GM18511 (cell line): ENCODE data around the gene EML4.
"Not testable (repeated sequence)": the region's sequence is repeated elsewhere in the genome, so short reads cannot be mapped to it uniquely, and the experiment has no call there.

Source experiments
- ATAC-seq: cut with Tn5 transposase; IDR thresholded peaks from one replicate; pipeline ENCODE4 v1.9.1; 2021; ENCODE audit warnings: mild to moderate bottlenecking, moderate library complexity; ENCODE audit not compliant: unreplicated experiment

Gene EML4

GRCh38 chr2:42342795-42343241 lies 173.7 kb downstream of the EML4 start:
- ATAC-seq = peak; percentile 27

DNA sequence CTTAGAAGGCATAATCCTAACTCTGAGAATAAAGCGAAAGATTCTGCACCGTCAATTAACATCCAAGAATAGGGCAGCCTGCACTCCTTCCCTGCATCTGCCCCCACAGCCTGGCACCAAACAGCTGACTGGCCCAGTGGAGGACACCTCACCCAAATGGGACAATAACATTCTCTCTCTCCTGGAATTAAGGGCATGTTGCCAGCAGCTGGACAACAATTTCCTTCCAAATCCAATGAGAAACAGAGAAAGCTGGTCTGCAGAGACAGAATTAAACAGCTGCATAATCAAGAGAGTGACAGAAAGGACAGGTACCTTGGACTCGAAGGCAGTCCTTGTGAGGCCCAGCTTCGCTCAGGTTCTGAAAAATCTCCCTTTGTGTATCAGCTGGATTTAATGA lies 176.8 kb downstream of the EML4 start:
- no peak for ATAC-seq

GRCh38 chr2:42346856-42347255 lies 177.7 kb downstream of the EML4 start:
- ATAC-seq = not testable (repeated sequence)

DNA sequence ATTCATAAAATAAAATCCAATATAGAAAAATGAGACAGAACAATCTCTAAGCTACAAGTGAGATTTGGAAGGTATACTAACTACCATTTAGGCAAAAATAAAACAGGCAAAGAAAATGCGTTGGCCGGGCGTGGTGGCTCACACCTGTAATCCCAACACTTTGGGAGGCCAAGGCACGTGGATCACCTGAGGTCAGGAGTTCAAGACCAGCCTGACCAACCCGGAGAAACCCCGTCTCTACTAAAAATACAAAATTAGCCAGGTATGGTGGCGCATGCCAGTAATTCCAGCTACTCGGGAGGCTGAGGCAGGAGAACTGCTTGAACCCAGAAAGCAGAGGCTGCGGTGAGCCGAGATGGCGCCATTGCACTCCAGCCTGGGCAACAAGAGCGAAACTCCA lies 178.4 kb downstream of the EML4 start:
- ATAC-seq = not testable (repeated sequence)

DNA sequence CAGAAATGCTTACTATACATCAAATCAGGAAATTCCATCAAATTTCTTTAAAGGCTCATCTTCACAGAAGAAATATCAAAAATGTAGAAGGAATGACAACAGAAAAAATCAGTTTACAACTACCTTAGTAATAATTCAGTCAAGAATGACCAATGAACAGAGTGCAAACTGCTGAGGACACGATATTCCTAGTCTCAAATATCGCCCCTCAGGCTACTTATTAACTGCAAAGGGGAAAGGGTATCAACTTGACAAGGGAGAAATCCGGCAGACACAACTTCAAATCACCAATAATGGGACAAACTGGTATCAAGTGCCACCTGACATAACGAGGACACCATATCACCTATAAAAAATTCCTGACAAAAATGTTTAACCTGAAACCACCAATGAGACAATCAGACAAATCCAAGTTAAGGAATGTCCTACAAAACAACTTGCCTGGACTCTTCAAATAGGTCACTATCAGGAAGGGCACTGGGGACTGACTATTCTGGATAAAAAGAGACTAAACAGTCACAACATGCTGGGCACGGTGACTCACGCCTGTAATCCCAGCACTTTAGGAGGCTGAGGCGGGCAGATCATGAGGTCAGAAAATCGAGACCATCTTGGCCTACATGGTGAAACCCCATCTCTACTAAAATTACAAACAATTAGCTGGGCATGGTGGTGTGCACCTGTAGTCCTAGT lies 179.1 kb downstream of the EML4 start:
- no peak for ATAC-seq

DNA sequence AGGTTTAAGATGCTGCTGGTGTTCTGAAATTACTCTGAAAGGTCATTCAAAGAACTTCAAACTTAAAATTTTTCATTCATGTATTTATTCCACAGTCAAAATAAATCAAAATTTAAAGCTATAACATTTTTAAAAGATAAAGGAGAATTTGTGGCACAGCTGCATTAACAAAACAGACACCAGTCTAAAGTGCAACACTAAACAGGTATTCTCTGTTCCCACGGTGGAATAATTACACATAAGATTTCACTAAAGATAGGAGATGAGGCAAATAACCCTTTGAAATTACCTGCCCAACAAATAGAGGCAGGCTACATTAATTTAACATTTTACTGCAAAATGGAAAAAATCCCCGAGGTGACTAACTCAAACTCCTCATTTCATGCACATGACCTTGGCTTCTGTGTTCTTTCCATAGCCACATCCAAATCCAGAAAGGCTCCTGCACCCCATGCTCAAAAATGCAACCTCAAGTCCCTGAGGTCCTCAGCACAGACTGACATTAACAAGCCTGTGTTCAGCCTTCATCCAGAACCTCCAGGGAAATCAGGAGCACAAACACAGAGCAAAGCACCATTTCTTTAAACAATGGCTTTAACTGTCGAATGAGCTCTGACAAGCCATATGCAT lies 181.4 kb downstream of the EML4 start:
- no peak for ATAC-seq

- no peak for ATAC-seq
Measured at GRCh38 chr2:42351864-42352263, 182.7 kb downstream of the EML4 start.

DNA sequence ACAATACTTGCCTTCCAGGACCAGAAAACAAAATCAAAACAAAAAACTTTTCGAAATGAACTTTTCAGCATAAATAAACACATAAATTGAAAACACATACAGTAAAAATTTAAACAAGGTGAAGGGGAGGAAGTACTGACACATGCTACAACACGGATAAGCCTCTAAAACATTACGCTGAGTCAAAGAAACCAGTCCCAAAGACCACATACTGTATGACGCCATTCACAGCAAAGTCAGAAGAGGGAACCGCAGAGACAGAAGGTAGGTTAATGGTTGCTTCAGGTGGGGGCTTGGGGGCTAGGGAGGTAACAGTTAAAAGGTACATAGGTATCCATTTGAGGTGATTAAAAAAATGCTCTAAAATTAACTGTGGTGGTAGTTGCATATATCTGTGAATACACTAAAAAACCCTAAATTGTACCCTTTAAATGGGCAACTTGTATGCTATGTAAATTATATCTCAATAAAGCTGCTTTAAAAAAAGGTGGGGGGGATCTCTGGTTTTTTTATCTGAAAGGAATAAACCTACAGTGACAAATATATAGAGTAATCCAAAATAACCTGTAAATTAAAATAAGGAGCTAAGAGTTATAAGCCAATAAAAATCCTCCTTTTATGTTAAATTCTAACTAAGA lies 184.8 kb downstream of the EML4 start:
- ATAC-seq = no peak

DNA sequence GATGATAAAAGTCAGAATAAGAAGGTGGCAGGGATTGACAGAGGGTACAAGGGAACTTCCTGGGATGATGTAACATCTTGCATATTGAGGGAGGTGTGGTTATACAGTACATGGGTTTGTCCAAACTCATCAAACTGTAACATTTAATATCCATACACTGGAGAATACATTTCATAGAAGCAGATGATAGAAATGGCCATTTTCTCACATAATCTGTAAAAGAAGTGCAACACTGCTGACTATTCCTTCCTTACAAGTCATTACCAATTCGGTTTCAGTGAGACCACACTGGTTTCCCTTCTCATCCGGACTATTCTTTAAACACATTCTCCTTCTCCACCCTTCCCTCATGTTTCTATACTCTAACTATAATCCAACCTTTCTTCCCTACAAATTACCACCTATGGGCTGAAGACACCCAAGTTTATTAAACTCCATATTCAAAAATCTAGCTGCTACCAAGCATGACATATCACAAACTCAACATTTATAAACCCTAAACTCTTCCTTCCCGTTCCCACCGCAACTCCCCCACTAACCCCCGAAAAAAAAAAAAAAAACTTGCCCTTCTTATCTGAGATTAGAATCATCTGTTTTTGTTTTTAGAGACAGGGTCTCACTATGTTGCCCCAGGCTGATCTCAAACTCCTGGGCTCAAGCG lies 190.3 kb downstream of the EML4 start:
- ATAC-seq = no peak

DNA sequence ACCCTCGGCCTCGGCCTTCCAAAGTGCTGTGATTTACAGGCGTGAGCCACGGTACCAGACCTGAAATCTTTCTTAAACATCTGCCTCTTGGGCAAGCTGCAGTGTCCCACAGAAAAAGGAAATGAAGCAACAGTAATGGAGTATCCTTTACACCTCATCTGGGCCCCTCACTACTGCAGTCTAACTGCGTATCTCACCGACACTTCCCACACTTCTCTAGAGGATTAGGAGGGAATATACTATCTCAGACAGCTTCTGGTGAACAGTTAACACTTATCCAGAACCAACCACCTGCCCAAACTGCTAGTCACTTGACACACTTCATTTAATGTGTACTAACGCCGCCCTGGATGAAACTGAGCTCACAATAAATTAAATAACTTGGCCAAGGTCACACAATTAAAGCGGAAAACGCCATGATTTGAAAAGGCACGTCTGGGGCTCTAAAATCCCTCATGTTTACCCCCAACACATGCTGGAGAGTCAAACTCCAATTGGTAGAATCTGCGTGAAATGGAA lies 190.9 kb downstream of the EML4 start:
- ATAC-seq = no peak

DNA sequence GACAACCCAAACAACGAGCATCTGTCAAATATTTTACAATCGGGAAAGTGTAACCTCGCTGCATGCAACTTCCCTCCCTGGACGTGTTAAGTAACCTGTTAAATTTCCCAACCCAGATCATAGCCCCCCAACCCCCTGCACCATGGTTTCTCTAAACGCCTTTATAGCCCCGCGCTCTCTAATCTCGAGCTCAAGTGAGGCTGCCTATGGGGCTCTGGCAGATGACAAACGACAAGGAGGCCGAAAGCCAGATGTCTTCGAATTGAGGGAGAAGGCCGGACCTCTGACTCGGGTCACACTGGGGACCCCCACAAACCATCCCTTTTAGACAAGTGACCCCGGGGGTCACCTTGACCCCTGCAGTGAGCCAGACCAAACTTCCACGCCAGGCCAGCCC lies 191.3 kb downstream of the EML4 start:
- ATAC-seq = no peak

GRCh38 chr2:42360890-42361727 lies 192.0 kb downstream of the EML4 start, which contains the start of gene COX7A2L:
Gene COX7A2L (minus strand): TSS chr2:42361217. CDS start chr2:42361161, 56 bp downstream.
- ATAC-seq = peak; percentile 90

GRCh38 chr2:42361728-42362283 lies 192.7 kb downstream of the EML4 start:
- ATAC-seq = no peak

DNA sequence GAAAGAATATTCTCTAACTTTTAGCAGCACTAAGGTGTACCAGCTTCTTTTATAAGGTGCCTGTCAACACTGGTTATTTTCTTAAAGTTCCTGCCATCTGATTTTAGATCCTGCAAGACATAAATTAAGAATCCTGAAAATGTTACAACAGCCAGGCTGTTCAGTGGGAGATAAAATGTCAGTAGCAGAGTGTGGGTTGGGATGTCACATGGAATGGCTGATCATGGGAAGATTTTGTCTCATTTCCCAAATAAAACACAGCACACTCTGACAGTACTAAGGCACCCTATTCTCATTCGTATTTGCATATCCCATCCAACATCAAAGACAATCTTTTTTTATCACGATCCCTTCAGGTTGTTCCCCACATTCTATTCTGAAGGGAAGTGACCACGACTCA lies 194.3 kb downstream of the EML4 start:
- ATAC-seq = no peak

- no peak for ATAC-seq
Measured at GRCh38 chr2:42364658-42365057, 195.5 kb downstream of the EML4 start.

- no peak for ATAC-seq
Measured at GRCh38 chr2:42366411-42366810, 197.3 kb downstream of the EML4 start.

GRCh38 chr2:42367835-42368234 lies 198.7 kb downstream of the EML4 start:
- ATAC-seq = no peak

GRCh38 chr2:42368817-42369531 lies 199.8 kb downstream of the EML4 start:
- ATAC-seq = no peak

DNA sequence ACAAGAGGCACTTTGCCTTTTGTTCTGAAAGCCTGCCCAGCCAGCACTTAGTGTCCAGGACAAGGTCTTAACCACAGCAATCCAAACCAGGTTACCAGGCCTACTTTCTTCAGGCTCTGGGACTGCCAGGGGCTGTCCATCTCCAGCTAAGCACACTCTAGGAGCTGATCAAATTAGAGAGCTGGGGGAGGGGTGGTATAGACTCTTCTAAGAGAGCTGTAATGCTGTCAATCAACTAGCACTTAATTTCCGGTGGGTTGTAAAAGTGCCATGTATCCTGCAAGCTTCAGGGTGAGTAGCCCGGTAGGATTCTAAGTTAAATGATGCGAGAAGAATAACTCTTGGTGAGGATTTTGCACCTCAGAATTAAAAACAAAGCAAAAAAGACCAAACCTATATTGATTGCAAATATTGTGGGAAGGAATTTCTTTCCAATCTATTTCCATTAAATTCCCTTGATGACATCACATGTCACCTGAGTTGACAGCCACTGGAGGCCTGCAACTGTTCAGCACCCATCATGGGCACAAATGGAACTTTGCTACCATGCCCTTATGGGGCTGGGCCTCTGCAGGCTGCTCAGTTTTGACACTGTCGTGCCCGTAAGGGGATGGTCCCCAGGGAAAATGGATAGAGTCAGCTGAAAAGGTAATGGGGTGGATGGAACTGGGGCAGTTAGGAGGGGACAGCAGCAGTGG lies 200.5 kb downstream of the EML4 start:
- no peak for ATAC-seq
